ENCODE results near the gene GRID2.

GRCh38 chr4:92735025-92735665 is 431.4 kb downstream of the GRID2 start:
- TF ChIP-seq EZH2phosphoT487 (IDR thresholded peaks at IDR 0.05; ENCODE audit: borderline replicate concordance, low read depth) (no peak), CTCF (IDR thresholded peaks at IDR 0.05) (peak; percentile 27; the same call in 1 of the 2 replicates), RXRA (IDR thresholded peaks at IDR 0.05; ENCODE audit: borderline replicate concordance, low read depth) (no peak), FOXM1 (IDR thresholded peaks at IDR 0.05; ENCODE audit: low read depth) (no peak), POLR2AphosphoS5 (IDR thresholded peaks at IDR 0.05; ENCODE audit: low read depth, low read length) (no peak)

All from SK-N-SH (cell line).